Activated effector memory CD4-positive, alpha-beta T cell treated with anti-CD3 and anti-CD28 coated beads, Interleukin-2, amount 50 U/mL, for 16 hours (primary cell): Measurements from ENCODE around the gene PAQR9.
A peak's percentile ranks its signal among the peaks of the same experiment; 100 is the strongest.

Source experiments
- DNase-seq: peaks from one replicate; pipeline ENCODE4 v3.0.0-alpha.2; 2020

Gene PAQR9

DNA sequence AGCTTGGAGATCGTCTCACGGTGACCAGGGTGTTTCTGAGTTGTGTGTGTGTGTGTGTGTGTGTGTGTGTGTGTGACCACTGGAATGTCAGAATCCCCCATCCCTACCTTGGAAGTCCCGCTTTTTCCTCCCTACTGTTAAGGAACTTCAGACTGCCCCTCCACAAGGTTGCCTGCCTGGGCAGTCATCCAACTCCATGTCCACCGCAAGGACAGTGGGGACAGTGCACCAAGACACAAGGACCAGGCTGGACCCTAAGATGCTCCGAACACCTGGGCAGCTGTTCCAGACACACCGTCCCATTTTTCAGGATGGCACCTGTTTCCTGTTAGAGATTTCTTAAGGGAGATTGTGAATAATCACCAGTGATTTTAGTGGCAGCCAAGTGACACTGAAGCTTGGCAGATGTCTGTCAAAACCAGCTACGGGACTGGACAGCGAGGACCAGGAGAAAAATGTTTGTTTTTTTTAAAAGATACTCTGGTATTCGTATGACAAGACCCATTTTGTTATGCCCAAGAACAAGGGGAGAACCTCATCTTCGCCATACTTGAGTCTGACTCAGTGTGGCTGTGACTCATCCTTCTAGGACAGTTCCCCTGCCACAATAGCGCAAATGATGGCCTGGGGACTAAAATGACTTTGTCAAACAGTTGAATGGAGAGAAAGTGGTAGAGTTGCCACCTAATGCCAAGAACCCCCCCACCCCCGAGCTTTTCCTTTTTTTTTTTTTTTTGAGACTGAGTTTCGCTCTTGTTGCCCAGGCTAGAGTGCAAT is 15.5 kb downstream of the PAQR9 start:
- DNase-seq: no peak

DNA sequence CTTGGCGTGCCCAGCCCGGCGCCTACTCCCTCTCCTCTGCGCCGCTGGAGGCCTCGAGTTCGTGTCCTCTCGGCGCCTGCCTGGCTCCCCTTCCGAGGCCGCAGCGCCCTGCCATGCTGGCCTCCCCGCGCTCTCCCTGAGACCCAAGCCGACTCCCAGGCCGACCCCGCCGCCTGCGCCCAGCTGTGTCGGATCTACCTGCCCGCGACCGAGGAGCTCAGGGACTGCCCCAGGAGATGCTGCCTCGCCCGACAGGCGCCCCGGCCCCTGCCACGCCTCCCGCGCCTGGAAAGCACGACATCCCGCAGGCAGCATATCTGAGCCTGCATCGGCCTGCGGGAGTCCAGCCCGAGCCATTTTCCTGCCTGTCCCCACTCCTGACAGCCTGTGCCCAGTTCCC is 16.1 kb downstream of the PAQR9 start:
- no peak for DNase-seq

DNA sequence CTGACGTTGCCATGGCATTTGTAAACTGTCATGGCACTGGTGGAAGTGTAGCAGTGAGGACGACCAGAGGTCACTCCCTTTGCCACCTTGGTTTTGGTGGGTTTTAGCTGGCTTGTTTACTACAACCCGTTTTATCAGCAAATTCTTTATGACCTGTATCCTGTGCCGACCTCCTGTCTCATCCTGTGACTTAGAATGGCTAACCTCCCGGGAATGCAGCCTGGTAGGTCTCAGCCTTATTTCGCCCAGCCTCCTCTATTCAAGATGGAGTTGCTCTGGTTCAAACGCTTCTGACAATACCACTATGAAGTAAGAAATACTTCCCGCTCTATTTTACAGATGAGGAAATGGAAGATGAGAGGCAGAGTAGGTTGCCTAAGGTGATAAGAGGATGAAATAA is 16.6 kb downstream of the PAQR9 start:
- DNase-seq: no peak

DNA sequence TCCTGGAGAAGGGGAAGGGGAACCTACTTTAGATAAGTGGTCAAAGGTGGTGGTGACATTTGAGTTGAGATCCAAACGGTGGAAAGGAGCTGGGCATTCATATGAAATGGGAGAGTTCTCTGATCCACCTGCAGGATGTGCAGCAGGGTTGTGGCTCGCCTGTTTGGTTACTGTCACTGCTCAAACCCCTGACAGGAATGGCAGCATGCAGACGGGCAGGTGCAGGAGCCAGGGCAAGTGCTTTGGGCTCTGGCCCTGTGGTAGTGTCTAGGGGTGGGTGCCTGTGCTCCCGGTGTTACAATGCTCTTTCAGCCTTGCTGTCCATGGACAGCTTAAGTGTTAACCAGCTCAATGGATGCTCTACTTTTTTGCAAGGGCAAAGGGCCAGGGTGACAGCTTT is 18.5 kb downstream of the PAQR9 start:
- DNase-seq: no peak

DNA sequence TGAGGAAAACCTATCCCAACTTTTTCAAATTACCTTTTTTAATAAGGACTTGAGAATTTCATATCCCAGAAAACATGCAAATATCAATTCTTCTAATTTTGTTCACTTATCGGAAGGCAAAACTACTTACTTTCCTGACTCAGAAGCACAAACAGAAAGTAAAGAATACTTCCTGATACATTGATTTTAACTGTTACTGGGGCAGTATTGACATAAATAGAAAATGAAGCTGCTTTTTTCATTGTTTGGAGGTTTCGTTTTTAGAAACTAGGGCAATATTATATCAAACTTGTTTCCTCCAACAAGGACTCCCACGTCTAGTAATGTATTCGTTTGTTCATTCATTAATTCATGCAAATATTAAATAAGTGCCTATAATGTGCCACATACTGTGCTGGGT is 19.1 kb downstream of the PAQR9 start:
- DNase-seq: no peak

DNA sequence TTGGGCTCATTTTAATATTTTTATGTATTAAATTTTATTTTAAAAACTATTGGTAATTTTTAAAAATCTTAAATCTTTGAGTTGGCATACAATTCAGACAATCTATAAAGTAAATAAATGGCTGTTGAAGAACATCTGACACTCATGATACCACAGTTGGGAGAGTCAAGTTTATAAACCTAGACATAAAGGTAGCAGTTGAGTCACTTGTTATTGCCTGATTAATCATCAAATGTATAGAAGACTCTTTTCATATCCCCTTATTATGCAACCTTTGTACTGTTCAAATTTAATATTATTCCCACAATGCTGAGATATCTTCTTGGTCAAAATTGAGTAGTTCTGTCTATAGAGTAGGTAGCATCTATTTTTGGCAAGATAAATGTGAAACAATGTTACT is 19.6 kb downstream of the PAQR9 start:
- DNase-seq: no peak

DNA sequence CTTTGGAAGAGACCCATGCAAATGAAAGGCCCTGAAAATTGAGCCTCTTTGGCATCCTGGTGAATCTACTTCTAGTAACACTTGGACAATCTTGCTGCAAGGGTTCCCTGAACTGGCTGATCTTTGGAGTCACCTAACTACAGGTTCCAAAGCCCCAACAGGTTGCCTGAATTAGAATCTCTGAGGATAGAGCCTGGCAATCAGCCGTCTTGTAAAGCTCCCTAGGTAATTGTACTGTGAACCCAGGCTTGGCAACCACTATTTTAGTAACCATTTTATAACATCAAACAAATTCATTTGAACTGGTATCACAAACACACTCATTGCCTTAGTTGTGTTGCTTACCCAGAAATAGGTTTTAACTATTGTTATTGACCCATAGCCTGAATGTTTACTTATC is 20.1 kb downstream of the PAQR9 start:
- no peak for DNase-seq

DNA sequence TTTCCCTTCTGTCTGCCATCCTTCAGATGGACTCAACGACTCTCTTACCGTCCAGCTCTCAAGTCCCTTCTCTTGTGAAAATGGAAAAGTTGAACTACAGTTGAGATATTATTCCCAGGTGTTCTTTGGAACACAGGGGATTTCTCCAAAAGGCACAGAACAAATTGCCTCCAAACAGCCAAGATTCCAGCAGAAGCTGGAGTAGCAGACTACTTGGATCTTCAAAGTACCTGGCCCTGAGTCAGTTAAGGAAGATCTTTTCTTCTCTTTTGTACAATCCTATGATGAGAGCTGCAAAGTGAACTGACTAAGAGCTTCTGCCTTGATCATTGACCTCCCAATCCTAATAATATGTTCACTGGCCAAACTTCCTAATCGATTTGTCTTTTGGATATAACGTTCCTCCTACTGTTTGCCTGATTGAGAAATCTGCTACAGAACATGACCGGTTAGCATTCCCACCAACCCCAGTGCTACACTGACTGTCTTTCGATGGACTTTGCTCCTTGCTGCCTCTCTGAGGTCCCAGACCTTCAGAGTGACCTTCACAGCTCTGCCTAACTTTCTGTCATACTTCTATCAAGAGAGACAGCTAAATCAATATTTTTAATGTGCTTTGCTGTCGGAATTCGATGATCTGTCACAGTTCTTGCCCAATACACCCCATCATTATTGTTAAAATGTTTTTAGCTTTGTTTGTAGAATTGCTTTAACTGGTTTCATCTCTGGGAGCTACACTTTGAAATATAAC is 21.9 kb downstream of the PAQR9 start:
- no peak for DNase-seq

DNA sequence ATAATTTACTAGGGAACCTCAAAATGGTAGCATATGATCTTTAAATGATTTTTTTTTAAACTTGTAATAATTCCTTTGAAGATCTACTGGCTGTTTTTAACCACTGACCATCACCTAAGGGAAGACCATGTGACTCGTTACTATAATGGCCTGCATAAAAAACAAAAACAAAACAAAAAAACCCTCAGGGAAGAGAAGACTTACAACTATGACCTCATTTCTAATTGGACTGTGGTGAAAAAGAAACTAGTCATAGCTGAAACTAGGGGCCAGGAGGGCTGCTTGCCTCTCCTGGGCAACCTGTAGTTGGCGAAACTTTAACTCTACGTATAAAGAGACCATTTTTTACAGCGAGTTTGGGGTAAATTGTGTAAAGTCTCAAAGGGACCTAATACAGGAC is 23.0 kb downstream of the PAQR9 start:
- no peak for DNase-seq

DNA sequence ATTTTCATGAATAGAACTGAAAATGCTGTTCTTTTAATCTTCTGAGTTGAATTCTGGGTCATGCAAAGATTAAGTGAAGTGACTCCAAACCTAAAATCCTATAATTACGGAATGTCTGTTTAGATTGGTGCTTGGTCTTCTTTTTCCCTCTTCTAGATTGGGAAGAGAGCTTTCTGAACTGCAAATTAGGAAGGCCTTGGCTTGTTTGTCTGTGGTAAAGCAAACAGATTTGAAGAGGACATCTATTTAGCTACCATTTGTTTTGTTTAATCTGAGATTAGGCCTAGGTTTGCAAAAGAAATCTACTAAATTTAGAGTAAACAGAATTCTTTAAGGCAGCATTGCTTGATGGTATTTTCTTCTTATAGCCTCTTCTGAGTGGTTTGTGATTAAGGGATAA is 23.5 kb downstream of the PAQR9 start:
- DNase-seq: no peak

DNA sequence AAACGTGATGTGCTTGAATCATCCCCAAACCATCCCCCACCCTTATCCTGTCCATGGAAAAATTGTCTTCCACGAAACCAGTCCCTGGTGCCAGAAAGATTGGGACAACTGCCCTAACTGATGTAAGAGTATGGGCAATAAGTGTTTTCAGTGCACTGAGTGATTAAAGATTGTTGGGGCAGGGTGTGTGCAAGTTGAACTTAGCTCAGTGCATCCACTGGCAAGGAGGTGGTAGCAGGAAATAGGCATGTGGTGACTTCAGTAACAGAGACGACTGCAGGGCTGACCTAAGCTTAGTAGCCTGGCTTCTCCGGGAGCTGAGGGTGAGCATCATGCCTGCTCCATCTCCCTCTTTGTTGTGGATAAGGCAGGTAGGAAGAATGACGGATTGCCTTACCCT is 27.5 kb downstream of the PAQR9 start:
- no peak for DNase-seq

DNA sequence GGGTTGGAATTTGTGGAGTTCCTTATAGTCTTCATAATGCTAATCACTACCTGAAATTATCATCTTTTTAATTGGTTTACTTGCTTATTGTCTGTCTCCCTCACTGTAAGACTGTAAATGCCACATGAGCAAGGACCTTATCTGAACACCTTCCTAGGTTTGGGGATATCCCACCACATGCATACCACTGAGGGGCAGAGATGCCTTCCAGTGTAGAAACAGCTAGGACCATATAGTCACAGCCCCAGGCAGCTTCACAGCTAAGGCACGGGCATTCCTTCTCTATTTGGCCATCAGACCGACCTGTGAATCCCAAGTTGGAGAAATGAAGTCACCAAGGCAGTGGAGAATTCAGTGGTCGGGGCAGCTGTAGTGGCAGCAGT is 28.6 kb downstream of the PAQR9 start:
- no peak for DNase-seq

DNA sequence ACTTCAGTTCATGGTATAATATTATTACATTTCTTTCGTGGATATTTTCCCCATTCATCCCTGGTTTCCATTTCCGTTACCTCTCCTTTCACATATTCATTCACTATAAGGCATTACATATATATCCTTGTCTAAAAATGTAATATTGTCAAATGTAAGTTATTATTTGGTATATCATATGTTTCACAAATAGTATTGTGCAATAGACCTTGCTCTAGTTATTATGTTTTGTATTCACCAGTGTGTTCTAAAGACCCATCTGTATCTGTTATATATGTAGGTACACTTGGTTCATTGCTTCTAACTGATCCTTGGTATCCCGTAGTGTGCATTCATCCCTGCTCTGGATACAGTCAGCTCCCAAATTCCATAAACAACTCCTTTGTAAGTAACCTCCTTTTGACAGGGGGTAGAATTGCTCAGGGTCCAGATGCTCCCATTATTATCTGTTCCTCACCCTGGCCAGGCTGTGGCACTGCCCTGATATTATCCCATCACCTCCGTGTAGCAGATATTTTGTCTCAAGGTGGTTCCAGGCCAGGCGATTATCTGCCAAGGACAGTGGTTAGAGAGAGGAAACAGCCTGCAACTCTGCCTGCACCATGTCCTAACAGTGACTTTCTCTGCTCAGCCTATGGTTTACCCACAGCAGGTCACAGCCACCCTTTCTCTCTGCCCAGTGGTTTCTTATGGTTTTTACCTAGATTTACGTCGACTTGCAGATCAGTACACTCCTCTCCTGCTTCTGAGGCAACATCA is 29.2 kb downstream of the PAQR9 start:
- no peak for DNase-seq

DNA sequence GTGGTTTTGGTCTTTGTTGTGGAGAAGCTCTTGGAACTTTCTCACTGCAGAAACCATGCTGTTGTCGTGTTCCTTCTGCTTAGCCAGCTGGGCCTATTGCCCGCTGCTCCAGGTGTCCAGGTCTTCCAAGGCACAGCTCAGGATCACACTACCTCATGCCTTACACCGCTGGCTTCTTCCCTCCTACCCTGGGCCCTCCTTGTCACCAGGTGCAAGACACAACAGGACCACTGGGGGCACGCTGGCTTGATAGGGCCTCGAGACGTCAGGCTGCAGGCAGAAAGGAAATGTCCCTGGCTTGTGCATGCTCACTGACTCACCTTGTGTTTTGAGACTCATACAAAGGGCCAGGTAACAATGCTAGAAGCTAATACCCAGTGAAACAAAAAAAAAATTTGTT is 32.3 kb downstream of the PAQR9 start:
- peak; percentile 74 for DNase-seq

DNA sequence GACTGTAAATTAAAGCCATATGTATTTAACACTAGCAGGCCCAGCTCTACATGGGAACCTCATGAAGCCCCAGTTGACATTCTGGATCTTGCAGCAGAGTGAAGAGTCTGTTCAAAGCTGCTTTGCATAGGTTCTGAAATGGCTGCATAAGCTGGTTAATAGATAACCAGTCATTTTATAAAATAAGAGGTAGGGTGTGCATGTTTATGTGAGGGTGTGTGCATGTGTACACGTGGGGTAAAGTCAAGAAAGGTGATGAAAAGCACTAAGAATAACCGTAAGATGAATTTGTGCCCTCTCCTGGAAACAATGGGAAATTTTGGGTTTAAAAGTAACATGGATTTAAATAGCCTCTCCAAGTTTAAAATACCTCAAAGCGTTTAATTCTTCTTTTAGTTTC is 33.0 kb downstream of the PAQR9 start:
- no peak for DNase-seq

DNA sequence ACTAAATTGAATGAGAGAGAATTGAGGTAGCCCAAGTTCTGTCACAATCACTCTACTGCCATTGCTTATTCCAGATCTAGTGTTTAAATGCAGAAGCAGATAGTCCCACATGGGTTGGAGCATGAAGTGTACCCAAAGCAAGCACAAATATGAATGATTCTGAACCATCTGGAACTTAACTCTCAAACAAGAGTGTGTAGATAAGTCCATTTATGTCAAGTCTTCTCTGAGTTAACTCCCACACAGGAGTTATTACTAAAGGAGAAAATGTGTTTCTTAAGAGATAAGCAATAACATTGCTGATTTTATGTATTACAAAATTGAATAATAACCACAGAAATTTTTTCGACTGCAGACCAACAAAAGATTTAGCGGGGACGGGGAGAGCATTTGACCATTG is 33.6 kb downstream of the PAQR9 start:
- DNase-seq: no peak

DNA sequence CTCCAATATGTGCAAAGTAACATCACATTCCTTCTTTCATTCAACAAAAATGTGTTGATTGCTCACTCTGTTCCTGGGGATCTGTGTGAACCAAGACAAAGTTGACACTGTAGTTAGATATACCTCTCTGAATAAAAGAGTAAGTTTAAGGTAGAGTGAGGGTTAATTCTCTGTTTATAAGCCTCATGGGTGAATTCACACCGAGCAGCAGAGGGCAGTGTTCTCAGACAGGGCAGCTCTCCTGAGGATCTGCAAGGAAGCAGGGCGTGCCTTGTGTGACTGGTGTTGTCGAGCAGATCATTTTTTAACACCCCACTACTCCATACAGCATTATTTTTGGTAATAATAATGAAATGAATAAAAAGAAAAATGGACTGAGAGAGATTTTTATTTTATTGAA is 34.4 kb downstream of the PAQR9 start:
- DNase-seq: peak; percentile 70

DNA sequence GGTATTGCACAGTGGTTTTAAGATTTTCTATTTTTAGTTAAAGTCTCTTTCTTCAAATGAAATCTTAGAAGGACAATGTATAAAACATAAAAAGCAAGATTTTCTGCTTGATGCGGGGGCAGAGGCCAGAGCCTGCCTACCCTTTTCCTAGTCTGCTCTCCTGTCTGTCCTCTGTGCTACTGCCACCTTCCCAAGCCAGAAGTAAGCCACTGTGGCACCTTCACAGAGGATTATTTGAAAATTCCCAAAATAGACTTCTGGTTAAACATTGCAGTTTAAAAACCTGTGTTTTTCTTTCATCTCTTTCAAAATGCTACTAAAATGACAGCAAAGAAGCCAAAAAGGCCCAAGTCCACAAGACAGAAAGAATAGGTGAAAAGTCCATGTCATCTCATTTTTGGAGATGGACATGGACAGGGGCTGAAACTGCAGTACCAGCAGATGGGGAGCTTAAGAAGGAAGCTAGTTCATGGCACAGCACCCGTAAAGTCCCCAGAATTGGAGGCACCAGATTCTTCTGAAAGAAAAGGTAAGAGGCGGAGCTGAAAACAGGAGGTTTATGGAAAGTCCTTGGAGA is 37.0 kb downstream of the PAQR9 start:
- no peak for DNase-seq

DNA sequence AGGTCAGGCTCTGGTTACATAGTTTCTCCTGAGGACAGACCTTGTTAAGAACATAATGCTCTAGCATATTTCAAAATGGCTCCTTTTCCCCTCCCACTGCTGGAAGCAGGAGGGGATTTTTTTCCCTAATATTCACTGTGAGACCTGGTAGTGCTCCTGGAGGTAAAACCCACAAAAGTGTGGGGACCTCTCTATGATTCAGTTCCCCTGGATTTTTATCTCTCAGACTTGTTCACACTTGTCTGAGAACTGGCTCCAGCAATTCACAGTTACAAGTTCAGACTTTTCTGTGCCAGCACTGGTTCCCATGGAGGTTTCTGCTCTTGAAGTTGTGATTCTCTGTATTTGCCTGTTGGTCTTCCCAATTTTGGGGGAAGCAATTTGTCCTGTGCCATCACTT is 38.3 kb downstream of the PAQR9 start:
- DNase-seq: no peak

DNA sequence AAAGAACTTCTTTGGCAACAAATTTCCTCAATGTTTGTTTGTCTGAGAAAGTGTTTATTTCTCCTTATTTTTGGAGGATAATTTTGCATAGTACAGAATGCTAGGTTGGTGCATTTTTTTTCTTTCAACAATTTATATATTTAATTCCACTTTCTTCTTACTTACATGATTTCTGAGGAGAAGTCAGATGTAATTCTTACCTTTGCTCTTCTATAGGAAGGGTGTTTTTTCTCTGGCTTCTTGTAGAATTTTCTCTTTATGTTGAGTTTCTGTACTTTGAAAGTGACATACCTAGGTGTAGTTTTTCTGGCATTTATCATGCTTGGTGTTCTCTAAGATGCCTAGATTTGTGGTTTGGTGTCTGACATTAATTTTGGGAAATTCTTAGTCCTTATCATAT is 39.8 kb downstream of the PAQR9 start:
- DNase-seq: no peak

DNA sequence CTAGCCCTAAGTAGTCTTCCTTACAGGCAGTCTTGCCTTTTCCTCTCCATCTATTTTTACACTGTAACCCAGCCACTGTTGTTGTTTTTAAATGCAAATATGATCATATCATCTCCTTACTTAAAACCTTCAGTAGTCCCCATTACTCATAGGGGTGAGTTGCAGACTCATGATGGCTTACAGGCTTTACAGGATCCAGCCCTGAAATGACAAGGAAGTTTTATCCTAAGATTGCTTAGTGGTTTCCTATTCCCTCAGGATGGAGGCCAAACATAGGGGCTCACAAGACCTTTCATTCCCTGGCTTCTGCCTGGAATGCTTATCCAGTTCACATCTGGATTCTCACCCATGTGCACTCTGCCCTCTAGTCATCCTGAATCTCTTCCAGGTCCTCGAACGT is 46.9 kb downstream of the PAQR9 start:
- no peak for DNase-seq

DNA sequence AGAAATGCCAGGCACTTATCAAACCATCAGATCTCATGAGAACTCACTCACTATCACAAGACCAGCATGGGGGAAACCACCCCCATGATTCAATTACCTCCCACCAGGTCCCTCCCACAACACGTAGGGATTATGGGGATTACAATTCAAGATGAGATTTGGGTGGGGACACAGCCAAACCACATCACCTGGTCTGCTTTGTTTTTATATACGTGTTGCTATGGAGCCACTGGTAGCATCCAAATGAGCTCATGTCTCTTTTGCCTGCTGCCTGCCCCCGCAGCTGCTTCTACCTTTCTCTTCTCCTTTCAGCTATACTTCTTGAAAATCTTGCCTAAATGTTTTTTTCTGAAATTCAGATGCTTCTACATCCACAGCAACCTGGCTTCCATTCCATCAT is 47.8 kb downstream of the PAQR9 start:
- no peak for DNase-seq

DNA sequence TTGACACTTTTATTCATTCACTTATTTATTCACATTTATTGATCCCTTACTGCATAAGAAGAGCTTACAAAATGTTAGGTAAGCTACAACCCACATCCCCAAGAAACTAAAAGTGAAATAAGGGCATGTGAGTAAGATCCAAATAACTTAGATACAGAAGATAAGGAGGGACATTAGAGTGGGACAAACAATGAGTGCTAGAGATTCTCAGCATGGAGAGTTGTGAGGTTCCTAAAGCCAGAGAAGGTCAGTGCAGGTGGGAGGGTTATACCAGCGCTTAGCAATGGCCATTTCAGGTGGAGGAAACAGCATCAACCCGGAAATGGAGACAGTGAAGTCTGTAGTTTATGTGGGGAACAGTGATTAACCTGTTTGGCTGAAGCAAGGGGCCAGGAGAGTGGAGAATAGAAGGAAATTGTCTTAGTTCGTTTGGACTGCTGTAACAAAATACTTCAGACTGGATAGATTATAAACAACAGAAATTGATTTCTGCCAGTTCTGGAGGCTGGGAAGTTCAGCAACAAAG is 49.1 kb downstream of the PAQR9 start:
- DNase-seq: no peak
